AML-193 (cell line): ENCODE data around the gene UPK1B.
"Not testable (repeated sequence)": the region's sequence is repeated elsewhere in the genome, so short reads cannot be mapped to it uniquely, and the experiment has no call there.

ENCODE experiments used
- DNase-seq, 2 experiments: peaks; one replicate each; lab custom pipeline; 2025; lab: John Stamatoyannopoulos, UW

The UPK1B gene

DNA sequence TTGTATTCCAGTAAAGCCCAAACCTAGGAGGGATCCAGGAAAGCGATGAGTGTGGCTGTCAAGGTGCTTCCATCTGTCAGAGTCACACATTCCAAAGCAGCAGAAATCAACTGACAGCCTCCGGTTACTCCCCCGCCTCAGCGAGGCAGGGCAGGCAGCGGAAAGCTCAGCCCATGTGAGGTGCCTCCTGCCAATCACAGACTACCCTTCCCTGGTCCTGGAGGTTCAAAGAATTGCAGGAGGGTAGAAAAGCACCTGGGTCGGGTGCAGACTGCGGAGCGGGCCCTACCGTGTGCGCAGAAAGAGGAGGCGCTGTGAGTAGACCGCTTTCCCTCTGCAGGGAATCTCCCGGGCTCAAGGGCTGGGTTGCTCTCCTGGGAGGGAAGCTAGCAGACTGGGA is at the start of gene UPK1B:
TSS of gene UPK1B (plus strand) at position 274 of the 400 bp plus-strand sequence. CDS start 13,144 bp downstream, outside the sequence.
- DNase-seq, result no peak

- DNase-seq, result no peak
Observed at GRCh38 chr3:119125342-119125741, 48.1 kb upstream of the UPK1B start.

DNA sequence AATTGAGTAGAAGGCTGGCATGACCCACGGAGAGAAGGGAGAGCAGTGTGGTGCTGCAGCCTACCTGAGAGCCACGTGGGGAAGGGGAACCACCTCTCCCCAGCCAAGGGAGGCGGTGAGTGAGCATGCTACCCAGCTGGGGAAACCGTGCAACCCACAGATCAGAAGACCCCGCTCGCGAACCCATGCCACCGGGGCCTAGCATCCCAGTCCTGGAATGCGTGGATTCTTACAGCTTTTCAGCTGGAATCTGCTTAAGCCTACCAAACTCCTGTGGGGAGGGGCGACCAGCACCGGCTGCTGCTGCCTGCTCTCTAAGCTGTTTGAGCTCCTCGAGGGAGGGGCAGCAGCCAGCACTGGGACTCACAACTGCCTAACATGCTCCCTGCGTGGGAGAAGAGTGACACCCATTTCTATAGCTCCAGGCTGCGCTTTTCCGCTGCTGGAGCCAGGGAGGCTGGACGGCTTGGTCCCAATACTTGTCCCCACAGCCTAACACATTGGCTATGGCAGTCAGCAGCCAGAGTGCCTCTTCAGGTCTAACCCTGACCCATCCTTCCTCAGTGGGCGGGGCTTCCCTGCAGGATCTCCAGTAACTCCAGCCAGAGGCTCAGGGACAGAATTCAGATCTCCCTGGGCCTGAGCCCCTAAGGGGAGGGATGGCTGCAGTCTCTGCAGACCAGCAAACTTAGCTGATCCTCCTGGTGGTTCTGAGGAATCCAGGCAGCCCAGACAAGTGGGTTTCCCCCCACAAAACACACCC is 47.5 kb upstream of the UPK1B start:
- no peak for DNase-seq

DNA sequence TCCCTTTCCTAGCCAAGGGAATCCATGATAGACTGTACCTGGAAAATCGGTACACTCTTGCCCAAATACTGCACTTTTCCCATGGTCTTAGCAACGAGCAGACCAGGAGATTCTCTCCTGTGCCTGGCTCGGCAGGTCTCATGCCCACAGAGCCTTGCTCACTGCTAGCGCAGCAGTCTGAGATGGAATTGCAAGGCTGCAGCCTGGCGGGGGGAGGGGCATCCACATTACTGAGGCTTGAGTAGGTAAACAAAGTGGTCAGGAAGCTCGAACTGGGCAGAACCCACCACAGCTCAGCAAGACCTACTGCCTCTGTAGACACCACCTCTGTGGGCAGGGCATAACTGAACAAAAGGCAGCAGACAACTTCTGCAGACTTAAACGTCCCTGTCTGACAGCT is 43.1 kb upstream of the UPK1B start:
- not testable (repeated sequence) for DNase-seq

DNA sequence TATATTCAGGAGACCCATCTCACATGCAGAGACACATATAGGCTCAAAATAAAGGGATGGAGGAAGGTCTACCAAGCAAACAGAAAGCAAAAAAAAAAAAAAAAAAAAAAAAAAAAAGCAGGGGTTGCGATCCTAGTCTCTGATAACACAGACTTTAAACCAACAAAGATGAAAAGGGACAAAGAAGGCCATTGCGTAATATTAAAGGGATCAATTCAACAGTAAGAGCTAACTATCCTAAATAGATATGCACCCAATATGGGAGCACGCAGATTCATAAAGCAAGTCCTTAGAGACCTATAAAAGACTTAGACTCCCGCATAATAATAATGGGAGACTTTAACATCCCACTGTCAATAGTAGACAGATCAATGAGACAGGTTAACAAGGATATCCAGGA is 41.1 kb upstream of the UPK1B start:
- not testable (repeated sequence) for DNase-seq

DNA sequence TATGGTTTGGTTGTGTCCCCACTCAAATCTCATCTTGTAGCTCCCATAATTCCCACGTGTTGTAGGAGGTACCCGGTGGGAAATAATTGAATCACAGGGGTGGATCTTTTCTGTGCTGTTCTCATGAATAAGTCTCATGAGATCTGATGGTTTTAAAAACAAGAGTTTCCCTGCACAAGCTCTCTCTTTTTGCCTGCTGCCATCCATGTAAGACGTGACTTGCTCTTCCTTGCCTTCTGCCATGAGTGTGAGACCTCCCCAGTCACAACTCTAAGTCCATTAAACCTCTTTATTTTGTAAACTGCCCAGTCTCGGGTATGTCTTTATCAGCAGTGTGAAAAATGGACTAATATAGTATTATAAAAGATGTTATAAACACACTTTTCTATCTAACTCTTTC is 34.0 kb upstream of the UPK1B start:
- DNase-seq, result not testable (repeated sequence)

- no peak for DNase-seq
Observed at GRCh38 chr3:119140466-119140865, 32.9 kb upstream of the UPK1B start.

DNA sequence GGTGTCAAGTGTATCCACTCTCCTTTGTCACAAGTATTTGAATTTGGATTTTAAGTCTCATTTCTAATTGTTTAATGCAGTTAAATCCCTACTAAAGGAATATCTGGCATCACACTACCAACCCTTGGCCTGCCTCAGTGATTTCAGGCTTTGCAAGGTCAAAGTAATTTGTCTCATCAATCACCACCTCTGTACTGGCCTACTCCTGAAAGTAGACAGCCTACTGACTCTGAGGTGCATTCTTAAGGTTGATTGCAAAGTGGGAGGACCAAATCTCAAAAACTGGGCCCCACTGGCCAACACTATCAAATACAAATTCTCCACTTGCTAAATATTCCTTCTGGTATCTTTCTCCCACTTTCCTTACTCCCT is 28.3 kb upstream of the UPK1B start:
- no peak for DNase-seq

DNA sequence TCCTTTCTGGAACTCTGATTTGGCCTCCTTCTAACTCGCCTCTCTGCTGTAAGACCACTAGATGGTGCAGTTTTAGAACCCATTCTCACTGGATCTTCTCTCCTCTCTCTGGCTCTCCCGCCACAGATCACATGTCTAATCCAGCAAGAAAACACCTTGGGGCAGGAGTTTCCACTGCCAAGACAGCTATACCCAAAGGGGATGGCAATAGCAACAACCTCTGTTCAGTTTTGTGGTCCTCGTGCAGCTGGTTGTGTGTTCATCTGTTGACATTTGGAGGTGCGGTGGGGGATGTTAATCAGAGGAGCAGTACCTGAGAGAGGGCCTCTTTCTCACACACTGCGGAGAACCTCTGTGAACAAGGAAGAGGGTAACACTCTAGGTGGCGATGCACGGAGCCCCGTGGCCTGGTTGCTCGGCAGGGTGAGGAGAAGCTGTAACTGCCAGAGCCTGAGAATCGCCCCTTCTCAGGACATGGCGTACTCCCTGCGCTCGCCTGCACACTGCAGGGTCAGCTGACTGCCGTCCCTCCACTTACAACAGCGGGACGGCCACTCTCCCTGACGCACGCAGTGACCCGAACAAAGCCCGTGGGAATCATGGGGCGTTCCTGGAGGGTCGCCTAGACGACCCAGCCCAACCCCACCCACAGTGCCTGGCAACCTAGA is 27.8 kb upstream of the UPK1B start, which contains the start of gene TEX55:
TSS of gene TEX55 (plus strand) at position 666 of the 668 bp plus-strand sequence. CDS start 25 bp downstream, outside the sequence.
- peak; percentile 17 to 40 for DNase-seq

DNA sequence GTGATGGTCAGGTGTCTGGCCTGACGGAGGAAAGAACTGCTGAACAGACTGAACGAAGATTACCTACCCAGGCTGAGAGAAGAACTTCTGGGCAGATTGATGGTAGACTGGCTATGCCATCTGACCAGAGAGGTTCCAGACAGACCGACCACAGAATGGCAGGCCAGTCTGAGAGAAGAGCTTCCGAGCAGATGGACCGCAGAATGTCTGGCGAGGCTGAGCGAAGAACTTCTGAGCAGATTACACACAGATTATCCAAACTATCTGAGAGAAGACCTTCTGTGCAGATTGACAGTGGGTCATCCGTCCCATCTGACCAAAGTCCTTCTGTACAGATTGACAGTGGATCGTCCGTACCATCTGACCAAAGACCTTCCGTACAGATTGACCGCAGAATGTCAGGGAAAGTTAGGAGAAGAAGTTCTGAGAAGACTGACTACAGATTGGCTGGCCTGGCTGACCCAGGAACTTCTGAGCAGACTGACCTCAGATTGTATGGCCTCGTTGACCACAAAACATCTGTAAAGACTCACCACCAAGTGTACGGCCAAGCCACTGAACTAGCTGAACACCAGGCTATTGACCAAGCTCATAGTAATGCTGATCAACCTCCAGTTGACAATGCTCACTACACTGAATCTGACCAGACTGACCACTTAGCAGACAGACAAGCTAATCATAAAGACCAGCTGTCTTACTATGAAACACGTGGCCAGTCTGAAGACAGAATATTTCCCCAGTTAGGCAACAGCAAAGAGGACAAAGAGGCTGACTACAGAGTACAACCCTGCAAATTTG is 26.6 kb upstream of the UPK1B start:
- no peak for DNase-seq

- DNase-seq, result no peak
Observed at GRCh38 chr3:119147494-119147893, 25.9 kb upstream of the UPK1B start.

- DNase-seq, result no peak
Observed at GRCh38 chr3:119148493-119149180, 24.8 kb upstream of the UPK1B start.

DNA sequence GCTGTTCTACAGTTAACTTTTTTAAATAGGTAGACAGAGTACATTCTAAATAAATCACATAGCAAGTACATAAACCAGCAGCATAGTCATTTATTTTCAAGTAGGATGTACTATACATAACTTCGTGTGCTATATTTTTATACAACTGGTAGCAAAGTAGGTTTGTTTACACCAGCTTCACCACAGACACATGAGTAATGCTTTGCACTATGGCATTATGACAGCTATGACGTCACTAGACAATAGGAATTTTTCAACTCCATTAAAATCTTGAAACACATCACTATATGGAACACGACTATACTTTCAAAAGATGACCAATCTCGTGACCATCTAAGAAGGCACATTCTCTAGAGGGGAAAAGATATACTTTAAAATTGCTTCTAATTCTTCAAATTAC is 23.9 kb upstream of the UPK1B start:
- no peak for DNase-seq

DNA sequence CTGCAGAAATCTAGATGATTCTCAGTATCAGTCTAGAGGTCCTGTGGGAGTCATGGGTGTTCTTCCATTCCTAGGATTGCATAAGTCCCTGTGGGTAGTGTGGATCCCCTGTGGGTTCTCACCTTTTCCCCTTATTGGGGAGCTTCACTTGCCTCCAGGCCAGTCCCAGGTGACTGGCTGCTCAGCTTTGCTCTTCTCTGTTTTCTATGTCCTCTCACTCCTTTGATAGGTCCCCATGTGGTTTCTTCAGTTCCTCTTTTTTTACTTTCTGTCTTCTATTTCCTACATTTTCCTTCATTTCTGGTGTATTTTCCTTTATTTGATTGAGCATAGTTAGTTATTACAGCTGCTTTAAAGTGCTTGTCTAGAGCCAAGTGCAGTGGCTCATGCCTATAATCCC is 16.5 kb upstream of the UPK1B start:
- no peak for DNase-seq

DNA sequence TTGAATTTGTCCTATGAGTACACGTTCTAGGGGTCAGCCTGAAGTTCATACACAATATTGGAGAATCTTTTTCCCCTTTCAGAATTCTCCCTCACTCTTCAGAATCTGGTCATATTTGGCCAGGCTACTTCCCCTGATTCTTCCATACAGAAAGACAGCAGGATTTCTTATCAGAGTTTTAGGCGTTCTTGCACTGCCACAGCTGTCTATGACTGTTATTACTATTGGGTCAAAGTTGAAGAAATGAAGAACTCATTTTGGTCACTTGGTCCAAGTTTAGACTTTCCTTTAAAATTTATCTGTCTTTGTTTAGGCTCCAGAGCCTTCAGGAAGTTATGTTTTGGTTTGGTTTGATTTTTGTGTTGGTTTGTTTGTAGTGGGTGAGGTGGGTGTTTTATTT is 15.4 kb upstream of the UPK1B start:
- no peak for DNase-seq

GRCh38 chr3:119160361-119160760 is 13.0 kb upstream of the UPK1B start:
- DNase-seq, result no peak

DNA sequence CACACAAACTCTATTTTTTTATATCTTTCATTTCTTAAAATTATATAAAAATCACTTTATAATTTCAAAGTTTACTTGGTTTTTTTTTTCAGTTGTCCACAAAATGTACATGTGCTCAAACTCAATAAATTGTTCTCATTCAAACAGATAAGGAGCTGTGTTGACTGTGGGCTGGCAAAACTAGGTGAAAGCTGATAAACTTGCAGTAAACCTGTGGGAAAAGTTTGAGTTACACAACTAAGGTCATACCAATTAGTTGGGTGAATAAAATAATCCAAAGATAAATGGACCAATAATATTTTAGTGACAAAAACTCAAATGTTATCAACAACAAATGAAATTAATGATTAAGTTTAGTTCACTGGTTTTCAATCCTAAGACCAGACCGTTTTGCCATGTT is 12.6 kb upstream of the UPK1B start:
- DNase-seq, result no peak

DNA sequence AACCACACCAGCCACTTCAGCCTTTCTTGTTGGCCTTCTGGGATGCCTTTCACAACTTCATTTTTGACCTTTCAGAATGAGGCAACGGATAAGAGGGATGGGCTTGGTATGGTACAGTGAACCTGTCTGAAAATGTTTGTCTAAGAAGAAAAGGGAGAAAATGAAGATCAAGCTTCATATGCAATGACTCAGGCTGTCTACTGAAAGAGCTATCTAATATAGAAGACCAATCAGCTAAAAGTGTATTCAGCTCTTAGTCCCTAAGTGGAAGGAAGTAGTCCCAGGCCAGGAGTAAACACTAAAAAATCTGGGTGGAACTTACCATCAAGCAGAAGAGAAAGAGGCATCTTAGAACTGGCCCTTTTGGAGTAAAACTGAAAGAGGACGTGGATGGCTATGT is 12.2 kb upstream of the UPK1B start:
- no peak for DNase-seq

DNA sequence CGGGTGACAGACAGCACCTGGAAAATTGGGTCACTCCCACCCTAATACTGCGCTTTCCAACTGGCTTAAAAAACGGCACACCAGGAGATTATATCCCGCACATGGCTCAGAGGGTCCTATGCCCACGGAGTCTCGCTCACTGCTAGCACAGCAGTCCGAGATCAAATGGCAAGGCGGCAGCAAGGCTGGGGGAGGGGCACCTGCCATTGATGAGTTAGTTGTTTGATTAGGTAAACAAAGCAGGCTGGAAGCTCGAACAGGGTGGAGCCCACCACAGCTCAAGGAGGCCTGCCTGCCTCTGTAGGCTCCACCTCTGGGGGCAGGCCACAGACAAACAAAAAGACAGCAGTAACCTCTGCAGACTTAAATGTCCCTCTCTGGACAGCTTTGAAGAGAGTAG is 8.7 kb upstream of the UPK1B start:
- DNase-seq, result not testable (repeated sequence)

GRCh38 chr3:119170821-119171220 is 2.6 kb upstream of the UPK1B start:
- no peak for DNase-seq

DNA sequence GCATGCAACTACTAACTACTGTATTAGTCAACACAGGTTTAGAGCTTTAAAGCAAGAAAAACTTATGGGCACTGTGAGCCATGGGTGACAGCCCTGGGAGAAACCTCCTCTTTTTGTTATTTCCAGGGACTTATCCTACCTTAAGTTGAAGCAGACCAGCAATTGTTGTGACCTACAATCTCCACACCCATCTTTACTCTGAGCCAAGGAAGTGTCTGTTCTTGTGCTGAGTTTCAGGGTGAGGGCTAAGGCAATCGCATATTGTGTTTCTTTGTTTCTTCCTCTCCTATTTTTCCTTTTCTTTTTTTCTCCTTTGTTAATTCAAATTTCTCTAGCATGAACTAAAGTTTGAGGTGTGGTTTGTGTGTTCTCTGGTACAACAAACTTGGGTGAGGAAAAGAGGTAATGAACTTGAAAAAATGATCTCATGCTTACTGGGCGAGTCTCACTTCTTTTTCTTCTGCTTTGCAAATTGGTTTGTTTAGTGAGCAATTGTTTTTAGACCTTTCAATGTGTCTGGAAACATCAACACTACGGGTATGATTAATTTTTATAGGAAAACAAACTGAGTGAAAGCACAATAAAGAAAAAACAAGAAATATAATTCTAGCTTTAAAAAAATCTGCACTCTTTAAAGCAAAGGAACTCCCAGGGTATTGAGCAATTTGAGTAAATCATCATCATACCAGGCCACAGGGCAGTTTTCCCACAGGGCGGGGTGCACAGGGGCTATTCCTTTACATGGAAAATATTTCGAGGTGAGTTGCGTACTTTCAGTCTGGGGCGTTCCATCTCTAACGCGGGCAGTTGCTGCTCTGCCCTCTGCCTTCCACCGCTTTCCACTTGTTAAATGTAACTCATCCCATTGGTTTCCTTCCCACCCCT is 2.7 kb downstream of the UPK1B start:
- DNase-seq, result no peak
